ENCODE measurements around the gene SOX6.
"Not testable (repeated sequence)": the region's sequence is repeated elsewhere in the genome, so short reads cannot be mapped to it uniquely, and the experiment has no call there.

The SOX6 gene

GRCh38 chr11:15944460-15944859, 411.9 kb downstream of the SOX6 start:
- DNase-seq, result no peak

DNA sequence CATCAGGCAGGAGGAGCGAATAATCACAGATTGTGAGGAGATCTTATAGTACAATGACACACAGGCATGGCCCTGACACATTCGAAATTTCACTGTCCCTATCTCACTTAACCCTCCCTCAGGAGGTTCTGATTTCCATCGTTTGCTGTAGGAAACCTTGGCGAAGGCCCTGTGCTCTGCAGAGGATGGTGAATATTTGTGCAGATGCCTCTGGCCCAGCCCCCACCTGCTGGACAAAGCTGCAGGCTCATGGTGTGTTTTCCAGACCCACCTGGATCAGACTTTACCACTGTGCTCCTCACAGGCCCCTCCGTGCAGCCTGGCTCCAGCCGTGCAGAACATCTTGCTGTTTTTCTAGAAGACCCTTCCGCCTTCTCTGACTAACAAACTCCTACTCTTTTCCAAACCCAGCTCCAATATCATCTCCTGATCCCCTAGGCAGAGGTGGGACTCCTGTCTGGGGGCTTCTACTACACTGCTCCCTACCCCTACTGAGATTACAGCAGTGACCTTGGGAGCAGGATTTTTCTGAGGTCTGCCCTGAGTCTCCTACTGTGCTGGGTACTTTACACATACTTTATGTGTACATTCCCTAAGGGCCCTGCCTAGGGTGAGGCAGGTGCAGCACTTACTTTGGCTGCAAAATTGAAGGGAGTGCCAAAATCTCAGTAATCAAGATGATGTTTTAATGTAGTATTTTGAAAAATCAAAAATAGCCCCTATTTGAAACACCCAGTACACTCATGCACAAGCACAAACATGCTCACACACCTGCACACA, 412.7 kb downstream of the SOX6 start:
- DNase-seq, result no peak

DNA sequence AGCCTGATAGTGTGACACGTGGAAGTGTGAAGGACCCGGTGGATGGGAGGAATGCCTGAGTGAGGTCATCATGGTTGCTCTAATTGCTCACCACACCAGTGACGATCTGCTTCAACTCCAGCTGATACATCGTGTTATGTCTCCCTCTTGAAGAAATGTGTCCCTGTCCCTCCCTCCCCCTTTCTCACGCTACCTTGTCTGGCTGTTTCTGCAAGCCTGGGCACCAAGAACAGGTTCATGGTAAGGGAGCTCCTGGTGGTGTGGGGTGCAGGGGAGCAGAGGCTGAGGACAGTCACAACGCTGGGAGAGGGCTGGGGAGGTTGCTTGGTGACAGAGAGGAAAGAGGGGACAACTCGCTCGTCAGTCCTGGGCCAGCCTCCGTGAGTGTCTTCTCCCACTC, 413.4 kb downstream of the SOX6 start:
- no peak for DNase-seq

DNA sequence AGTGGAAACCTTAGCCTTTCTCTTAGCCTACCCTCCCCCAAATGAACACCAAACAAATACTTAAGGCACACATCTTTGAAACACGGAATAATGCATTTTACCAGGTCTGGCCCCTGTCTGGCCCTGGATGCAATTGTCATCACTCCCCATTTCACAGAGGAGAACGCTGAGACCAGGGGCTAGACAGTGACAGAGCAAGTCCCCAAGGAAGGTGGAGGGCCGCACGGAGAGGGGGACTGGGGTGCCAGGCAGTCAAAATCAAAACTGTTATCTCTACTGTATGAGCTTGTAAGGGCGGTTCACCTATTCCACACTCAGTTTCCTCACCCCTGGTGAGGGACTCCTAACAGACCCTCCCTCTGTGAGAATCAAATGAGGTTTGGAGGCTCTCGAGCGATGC, 414.2 kb downstream of the SOX6 start:
- no peak for DNase-seq

DNA sequence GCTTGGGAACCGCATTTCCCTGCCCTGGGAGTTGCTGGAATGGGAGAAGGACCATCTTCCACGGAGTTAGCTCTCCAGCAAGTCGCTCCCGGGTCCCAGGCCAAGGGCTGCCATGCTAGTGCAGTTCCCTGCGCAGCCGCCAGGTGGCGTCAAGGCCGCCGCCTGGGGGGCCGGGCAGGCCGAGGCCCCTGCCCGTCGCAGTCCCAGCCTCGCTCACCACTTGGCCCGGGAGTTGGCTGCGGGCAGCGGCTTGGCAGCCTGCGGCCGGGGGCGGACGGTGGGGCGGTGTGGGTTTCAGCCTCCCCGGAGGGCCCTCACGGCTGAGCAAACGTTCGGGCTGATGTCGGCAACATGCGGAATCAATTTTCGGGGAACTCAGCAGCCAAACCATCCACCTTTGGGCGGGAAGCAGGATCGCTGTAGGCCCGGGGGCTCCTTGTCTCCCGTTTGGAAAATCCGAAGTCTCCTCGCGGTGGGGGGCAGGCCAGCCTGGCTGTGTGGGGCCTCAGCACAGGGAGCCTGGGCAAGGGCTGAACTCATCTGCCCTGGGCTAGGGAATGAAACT, 415.1 kb downstream of the SOX6 start:
- DNase-seq, result peak in 2 of 3 donors; percentile 22 to 33

DNA sequence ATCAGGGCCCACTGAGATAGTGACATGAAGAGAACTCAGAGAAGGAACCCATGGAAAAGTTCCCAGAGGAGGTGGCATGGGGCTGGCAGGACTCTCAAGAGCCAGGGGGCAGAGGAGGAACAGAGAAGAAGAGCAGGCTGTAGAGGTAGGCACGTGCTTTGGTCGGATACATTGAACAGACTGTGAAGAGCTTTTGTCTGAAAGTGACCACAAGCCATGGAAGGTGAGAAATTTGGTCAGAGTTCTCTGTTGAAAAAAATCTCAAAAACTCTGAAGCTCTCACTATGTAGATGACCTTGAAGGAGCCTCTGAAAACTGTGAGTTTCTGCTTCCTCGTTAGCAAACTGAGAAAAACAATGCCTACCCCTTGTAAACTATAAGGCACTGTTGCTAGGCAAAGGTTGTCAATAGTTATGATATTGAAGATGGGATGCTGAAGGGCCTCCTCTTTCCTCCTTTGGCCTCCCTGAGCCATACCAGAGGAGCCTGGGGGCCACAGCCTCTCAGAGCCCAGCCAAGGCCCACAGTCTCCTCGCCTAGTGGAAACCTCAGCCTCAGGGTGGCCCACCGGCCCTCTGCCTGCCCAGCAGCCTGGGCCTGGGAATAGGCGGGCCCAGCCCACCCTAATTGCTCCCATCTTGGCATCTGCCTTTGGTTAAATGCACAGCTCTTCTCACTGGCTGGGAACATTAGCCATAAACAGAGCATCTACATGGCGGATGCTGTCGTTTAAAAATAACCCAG, 415.7 kb downstream of the SOX6 start:
- DNase-seq, result no peak

DNA sequence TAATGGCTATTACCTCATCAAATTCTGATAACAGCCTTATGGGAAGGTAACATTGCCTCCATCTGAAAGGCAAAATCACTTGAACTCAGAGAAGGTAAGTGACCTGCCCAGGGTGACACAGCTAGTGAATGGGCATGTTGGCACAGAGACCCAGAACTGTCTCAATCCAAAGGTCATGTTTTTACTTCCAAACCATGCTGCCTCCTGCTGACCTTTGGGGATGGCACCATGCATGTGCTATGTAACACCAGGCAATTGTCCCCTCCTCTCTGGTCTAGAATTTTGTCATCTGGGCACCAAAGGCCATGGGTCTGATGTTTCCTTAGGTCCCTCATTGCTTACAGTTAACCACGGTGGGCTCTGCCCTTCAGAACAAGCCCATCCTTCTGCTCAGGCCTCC, 417.4 kb downstream of the SOX6 start:
- DNase-seq, result no peak

- no peak for DNase-seq
Observed at GRCh38 chr11:15938121-15938611, 418.2 kb downstream of the SOX6 start.

DNA sequence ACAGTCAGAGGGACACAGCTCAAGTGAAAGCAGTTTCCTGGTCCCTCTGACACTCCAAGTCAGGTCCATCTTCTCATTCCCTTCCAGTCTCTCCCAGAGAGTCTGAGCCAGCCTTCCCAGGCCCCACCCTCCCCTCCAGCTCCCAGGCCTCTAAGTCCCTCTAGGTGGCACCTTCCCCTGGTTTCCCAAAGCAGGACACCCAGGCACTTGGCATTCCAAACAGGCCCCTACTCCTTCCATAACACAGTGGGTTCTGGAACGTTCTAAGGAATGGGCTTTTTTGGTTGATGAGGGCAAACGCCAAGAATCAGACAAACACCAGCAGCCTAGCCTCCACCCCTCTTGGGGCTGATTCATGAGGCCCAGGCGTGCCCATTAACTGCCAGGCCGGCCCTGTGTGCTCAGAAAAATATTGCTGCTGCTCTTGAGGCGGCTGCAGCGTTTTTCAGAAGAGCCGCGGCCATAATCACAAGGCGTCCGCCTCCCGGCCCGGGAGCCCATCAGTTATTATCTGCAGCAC, 418.7 kb downstream of the SOX6 start:
- DNase-seq, result no peak

- DNase-seq, result no peak
Observed at GRCh38 chr11:15936011-15936410, 420.3 kb downstream of the SOX6 start.

DNA sequence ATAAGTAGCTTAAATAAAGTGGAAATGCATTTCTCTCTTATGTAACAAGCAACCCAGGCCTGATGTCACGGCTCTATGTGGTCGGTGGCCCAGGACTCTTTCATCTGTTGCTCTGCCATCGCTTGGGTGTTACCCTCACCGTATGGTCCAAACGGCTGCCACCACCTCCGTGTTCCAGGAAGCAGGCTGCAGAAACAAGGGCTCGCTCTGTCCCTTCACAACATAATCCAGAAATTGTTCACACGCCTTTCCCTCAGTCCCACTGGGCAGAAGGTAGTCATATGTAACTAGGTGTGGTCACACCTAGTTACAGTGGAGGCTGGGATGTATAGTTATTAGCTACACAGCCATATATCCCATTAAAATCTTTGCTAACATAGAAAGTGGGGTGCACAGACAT, 421.0 kb downstream of the SOX6 start:
- no peak for DNase-seq

GRCh38 chr11:15933886-15934625, 422.3 kb downstream of the SOX6 start:
- DNase-seq, result no peak

GRCh38 chr11:15932417-15932816, 423.9 kb downstream of the SOX6 start:
- no peak for DNase-seq

DNA sequence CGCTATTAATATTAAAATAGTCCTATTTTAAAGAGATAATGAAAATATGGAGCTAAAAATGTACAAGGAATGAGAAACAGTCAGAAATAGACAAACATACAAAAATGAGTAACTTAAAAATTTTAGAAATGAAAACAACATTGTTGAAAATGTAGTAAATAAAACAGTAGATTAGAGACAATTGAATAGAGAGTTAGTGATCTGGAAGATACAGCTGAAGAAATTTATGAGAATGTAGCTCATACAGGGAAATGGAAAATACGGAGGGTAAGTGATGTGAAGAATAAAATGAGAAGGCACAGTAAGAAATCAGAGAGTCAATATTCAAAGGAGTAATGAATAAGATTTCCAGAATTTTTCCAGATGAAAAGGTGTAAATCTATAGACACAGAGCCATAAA, 424.8 kb downstream of the SOX6 start:
- DNase-seq, result no peak

DNA sequence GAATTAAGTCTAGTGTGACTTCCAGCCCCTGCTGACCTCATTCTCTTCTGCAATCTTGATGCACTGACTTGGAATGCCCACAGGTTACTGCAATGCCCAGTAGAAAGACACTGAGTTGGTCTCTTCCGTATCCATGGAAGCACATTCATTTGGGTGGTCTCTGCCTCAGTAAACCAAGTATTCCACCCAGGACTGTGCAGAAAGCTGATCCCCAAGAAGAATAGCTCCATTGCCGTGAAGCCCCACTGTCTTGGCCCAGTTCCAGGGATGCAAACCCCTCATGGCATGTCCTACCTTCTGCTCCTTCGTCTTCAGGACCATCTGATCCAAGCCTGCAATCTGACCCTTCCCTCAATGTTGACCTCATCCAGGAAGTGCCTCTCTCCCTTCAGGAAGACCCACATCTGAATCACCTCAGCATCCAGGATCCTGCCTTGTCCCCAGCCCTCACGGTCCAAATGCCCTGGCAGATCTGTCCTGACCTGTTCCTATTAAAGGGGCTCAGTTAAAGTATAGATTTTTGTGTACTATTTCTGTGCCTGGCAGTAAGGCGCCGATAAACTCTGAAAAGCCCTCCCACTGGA, 425.8 kb downstream of the SOX6 start:
- DNase-seq, result no peak

DNA sequence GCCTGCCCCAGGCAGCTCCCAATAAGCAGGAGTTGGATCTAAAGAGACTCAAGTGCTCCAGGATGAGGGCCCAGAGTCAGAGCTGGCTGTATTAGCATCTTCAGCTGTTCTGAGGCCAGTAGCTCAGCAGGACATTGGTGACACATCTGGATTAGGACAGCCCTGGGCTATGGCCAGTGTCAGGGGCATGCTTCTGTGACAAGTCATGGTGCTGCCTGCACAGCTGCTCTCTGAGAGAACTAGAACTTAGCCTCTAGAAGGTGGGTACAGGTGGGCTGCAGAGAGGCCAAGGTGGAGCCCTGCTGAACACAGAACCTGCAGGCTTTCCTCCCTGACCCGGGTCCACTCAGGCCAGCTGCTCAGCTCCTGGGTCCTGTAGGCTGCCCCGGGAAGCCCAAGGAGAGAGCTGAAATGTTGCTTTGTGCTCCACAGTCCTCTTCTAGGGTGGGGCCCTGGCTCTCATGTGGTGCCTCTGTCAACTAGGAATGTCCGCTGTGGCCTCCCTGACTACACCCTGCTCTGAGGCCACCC, 426.9 kb downstream of the SOX6 start:
- no peak for DNase-seq

DNA sequence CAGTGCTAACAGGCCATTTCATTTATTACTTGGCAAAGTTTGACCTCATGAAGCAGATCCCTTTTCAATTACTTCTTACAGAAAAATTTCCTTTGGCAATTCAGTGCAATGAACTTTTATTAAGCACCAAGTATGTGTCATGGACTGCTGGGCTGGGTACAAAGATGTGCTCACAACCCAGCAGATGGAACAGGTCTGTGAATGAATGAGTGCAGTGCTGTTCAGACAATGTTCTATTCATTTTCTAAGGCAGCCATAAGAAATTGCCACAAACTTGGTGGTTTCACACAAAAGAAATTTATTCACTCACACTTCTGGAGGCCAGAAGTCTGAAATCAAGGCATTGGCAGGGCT, 428.5 kb downstream of the SOX6 start:
- no peak for DNase-seq

GRCh38 chr11:15927196-15927863, 429.0 kb downstream of the SOX6 start:
- DNase-seq, result no peak

GRCh38 chr11:15926071-15926470, 430.3 kb downstream of the SOX6 start:
- DNase-seq, result no peak

GRCh38 chr11:15923183-15923582, 433.2 kb downstream of the SOX6 start:
- DNase-seq, result no peak

DNA sequence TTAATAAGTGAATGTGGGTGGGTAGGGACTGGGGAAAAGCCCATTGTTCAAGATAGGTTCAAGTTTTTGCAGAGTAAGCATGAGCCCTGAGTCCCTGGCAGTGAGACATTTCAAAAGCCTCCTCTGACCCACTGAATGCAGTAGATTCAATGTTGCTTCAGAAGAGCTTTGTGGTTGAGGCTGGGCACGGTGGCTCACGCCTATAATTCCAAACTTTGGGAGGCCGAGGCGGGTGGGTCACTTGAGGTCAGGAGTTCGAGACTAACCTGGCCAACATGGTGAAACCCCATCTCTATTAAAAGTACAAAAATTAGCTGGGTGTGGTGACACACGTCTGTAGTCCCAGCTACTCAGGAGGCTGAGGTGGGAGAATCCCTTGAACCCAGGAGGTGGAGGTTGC, 433.6 kb downstream of the SOX6 start:
- DNase-seq, result not testable (repeated sequence)

Data from suppressor macrophage treated with lipopolysaccharide for 1 hour (primary cell).